ENCODE measurements around the gene PAX7.

GRCh38 chr1:18676332-18676781 lies 45.7 kb downstream of the PAX7 start:
- TF ChIP-seq CTCF (conservative IDR thresholded peaks at IDR 0.05 in 1 of 2, IDR thresholded peaks at IDR 0.05 in 1 of 2; ENCODE audit: extremely low read depth in 1 of 2, insufficient read depth in 1 of 2, low read depth in 1 of 2, low read length in 2 of 2) = no peak
- TF ChIP-seq EZH2 (IDR thresholded peaks at IDR 0.05; ENCODE audit: borderline replicate concordance, low read length) = no peak

All from mammary epithelial cell (primary cell).